H1 (cell line): ENCODE measurements around the gene TAF1B. TPM values are rescaled to one million over a fixed set of nuclear protein-coding genes. Genes with fewer than 3 reads are reported as not detected.

ENCODE experiments used
- CTCF ChIA-PET: fragments of 300-600 bp; sonication (Branson Sonifier 250); formaldehyde crosslinking; loops from one replicate; lab custom pipeline; 2021; ENCODE audit not compliant: partially characterized antibody; lab: Charles Lee
- POLR2A ChIA-PET: fragments of 300-600 bp; sonication (Branson Sonifier 250); formaldehyde crosslinking; loops from one replicate; lab custom pipeline; 2021; ENCODE audit warnings: inconsistent platforms; ENCODE audit not compliant: partially characterized antibody; lab: Charles Lee
- DNase-seq, 2 experiments: peaks; one replicate each; pipeline versions ENCODE4 v3.0.0 to v3.0.0-alpha.2; 2010 to 2022; ENCODE audit warnings: low spot score in 2 of 2, low read depth in 1 of 2, mixed read lengths in 1 of 2
- FAIRE-seq: peaks from 2 replicates; lab custom pipeline; 2011; peaks lifted over from hg19 to GRCh38; lab: Jason Lieb, UNC
- H2AFZ ChIP-seq: 2 replicates; pipeline ENCODE4 v1.8.1; 2012; ENCODE audit warnings: low read length, inconsistent platforms
- H2AK5ac ChIP-seq: 2 replicates; pipeline ENCODE4 v1.6.1; 2013; ENCODE audit warnings: low read depth, low read length
- H2BK120ac ChIP-seq: replicated peaks from 2 replicates; pipeline ENCODE3; 2013; ENCODE audit warnings: low read depth, low read length, inconsistent platforms
- H2BK12ac ChIP-seq: 2 replicates; pipeline ENCODE4 v1.6.1; 2013; ENCODE audit warnings: low read depth, low read length
- H2BK15ac ChIP-seq: 2 replicates; pipeline ENCODE4 v1.6.1; 2013; ENCODE audit warnings: low read length
- H2BK20ac ChIP-seq: 2 replicates; pipeline ENCODE4 v1.6.1; 2013; ENCODE audit warnings: low read length
- H2BK5ac ChIP-seq: 2 replicates; pipeline ENCODE4 v1.6.1; 2013; ENCODE audit warnings: low read depth, low read length
- H3K14ac ChIP-seq: 2 replicates; pipeline ENCODE4 v1.6.1; 2013; ENCODE audit warnings: inconsistent platforms; ENCODE audit not compliant: insufficient read length
- H3K18ac ChIP-seq: 2 replicates; pipeline ENCODE4 v1.6.1; 2013; ENCODE audit warnings: low read length; ENCODE audit errors: extremely low read depth
- H3K23ac ChIP-seq: 2 replicates; pipeline ENCODE4 v1.6.1; 2013; ENCODE audit warnings: inconsistent platforms; ENCODE audit not compliant: insufficient read length
- H3K23me2 ChIP-seq: 2 replicates; pipeline ENCODE4 v1.6.1; 2013; ENCODE audit warnings: low read depth, low read length
- H3K27ac ChIP-seq: 2 replicates; pipeline ENCODE4 v1.6.1; 2011; ENCODE audit warnings: low read depth, low read length, inconsistent platforms
- H3K27me3 ChIP-seq, 4 experiments: replicated peaks in 1 of 4; 1 replicate in 1 of 4; 2 replicates in 3 of 4; pipeline versions ENCODE4 v1.6.1 to v1.8.1; 2011 to 2013; ENCODE audit warnings: low read length in 3 of 4, mild to moderate bottlenecking in 3 of 4, inconsistent platforms in 2 of 4, mixed read lengths in 2 of 4, moderate library complexity in 1 of 4; ENCODE audit not compliant: control insufficient read depth in 3 of 4, insufficient read depth in 3 of 4; ENCODE audit errors: extremely low read depth in 1 of 4
- H3K36me3 ChIP-seq, 4 experiments: 2 replicates each; pipeline versions ENCODE4 v1.6.1 to v1.8.1; 2011 to 2013; ENCODE audit warnings: mild to moderate bottlenecking in 4 of 4, low read length in 3 of 4, moderate library complexity in 2 of 4, control low read depth in 1 of 4, inconsistent platforms in 1 of 4; ENCODE audit not compliant: insufficient read depth in 4 of 4, control insufficient read depth in 2 of 4
- H3K4ac ChIP-seq: replicated peaks from 2 replicates; pipeline ENCODE3; 2013; ENCODE audit warnings: low read length, low read depth, mixed read lengths, inconsistent platforms; ENCODE audit not compliant: insufficient read length
- H3K4me1 ChIP-seq, 4 experiments: replicated peaks in 1 of 4; 1 replicate in 1 of 4; 2 replicates in 3 of 4; pipeline versions ENCODE4 v1.6.1 to v1.8.1; 2011 to 2013; ENCODE audit warnings: low read length in 3 of 4, inconsistent platforms in 2 of 4, mixed read lengths in 1 of 4; ENCODE audit not compliant: insufficient read depth in 4 of 4, control insufficient read depth in 3 of 4
- H3K4me2 ChIP-seq, 2 experiments: 2 replicates each; pipeline versions ENCODE4 v1.6.1 to v1.8.1; 2011 to 2013; ENCODE audit warnings: low read depth in 2 of 2, low read length in 2 of 2, control low read depth in 1 of 2, inconsistent platforms in 1 of 2, mild to moderate bottlenecking in 1 of 2; ENCODE audit not compliant: insufficient read depth in 1 of 2
- H3K4me3 ChIP-seq, 4 experiments: fragments of 200-600, 300-600 bp in 1 of 4; sonication (generic), shearing (Covaris generic), sonication (Bioruptor Twin) in 1 of 4; 2 replicates each; pipeline versions ENCODE4 v1.5.1 to v1.8.1; 2011 to 2016; ENCODE audit warnings: low read length in 4 of 4, low read depth in 3 of 4, control low read depth in 2 of 4, inconsistent platforms in 2 of 4, mild to moderate bottlenecking in 2 of 4, mixed read lengths in 1 of 4, moderate library complexity in 1 of 4; ENCODE audit not compliant: insufficient read depth in 2 of 4; ENCODE audit errors: extremely low read depth in 1 of 4
- H3K56ac ChIP-seq: replicated peaks from 2 replicates; pipeline ENCODE3; 2013; ENCODE audit warnings: low read depth, mild to moderate bottlenecking, mixed read lengths, low read length, inconsistent platforms; ENCODE audit not compliant: insufficient read length
- H3K79me1 ChIP-seq: 2 replicates; pipeline ENCODE4 v1.6.1; 2013; ENCODE audit warnings: low read depth, low read length, control low read depth
- H3K79me2 ChIP-seq, 2 experiments: 2 replicates each; pipeline versions ENCODE4 v1.6.1 to v1.8.1; 2012 to 2013; ENCODE audit warnings: low read length in 2 of 2, mild to moderate bottlenecking in 2 of 2, inconsistent platforms in 1 of 2; ENCODE audit not compliant: insufficient read depth in 2 of 2, control insufficient read depth in 1 of 2
- H3K9ac ChIP-seq, 4 experiments: replicated peaks in 1 of 4; 1 replicate in 1 of 4; 2 replicates in 3 of 4; pipeline versions ENCODE4 v1.6.1 to v1.8.1; 2011 to 2013; ENCODE audit warnings: low read depth in 3 of 4, low read length in 3 of 4, control low read depth in 2 of 4, mild to moderate bottlenecking in 2 of 4, moderate library complexity in 2 of 4, inconsistent platforms in 1 of 4; ENCODE audit errors: extremely low read depth in 1 of 4
- H3K9me3 ChIP-seq, 2 experiments: 2 replicates each; pipeline versions ENCODE4 v1.6.1 to v1.8.1; 2012 to 2013; ENCODE audit warnings: mild to moderate bottlenecking in 2 of 2, moderate library complexity in 2 of 2, control low read depth in 1 of 2, inconsistent platforms in 1 of 2, low read depth in 1 of 2, low read length in 1 of 2, mixed read lengths in 1 of 2; ENCODE audit not compliant: insufficient read depth in 2 of 2
- H4K20me1 ChIP-seq, 2 experiments: replicated peaks in 1 of 2; 2 replicates each; pipeline versions ENCODE3 to v1.8.1; 2011 to 2013; ENCODE audit warnings: inconsistent platforms in 2 of 2, low read length in 2 of 2, mild to moderate bottlenecking in 1 of 2; ENCODE audit not compliant: insufficient read depth in 2 of 2, control insufficient read depth in 1 of 2
- H4K5ac ChIP-seq: 2 replicates; pipeline ENCODE4 v1.6.1; 2013; ENCODE audit warnings: low read length, low read depth, mixed read lengths, inconsistent platforms; ENCODE audit not compliant: insufficient read length
- H4K8ac ChIP-seq: 2 replicates; pipeline ENCODE4 v1.8.0; 2013; ENCODE audit warnings: mild to moderate bottlenecking, moderate library complexity, low read length, inconsistent platforms; ENCODE audit not compliant: insufficient read depth; ENCODE audit errors: extremely low read depth
- H4K91ac ChIP-seq: replicated peaks from 2 replicates; pipeline ENCODE3; 2013; ENCODE audit warnings: low read length, mixed read lengths, inconsistent platforms; ENCODE audit not compliant: insufficient read length
- BCL11A ChIP-seq, 2 experiments: IDR thresholded peaks; one replicate each; pipeline ENCODE4 v1.6.1; 2011; ENCODE audit warnings: low read depth in 2 of 2, low read length in 2 of 2, mild to moderate bottlenecking in 2 of 2
- CHD2 ChIP-seq: IDR thresholded peaks from 2 replicates; pipeline ENCODE4 v1.6.1; 2012; ENCODE audit warnings: low read length, improper control_type of control experiment
- EZH2 ChIP-seq: fragments of 200-600 bp; sonication (generic); IDR thresholded peaks from 2 replicates; pipeline ENCODE4 v1.7.1; 2012; ENCODE audit warnings: low read depth, mild to moderate bottlenecking, moderate library complexity, low read length, inconsistent platforms; ENCODE audit not compliant: severe bottlenecking
- GTF2F1 ChIP-seq: IDR thresholded peaks from 2 replicates; pipeline ENCODE4 v1.6.1; 2012; ENCODE audit warnings: low read depth, low read length, improper control_type of control experiment, borderline replicate concordance
- POLR2AphosphoS5 ChIP-seq: IDR thresholded peaks from 2 replicates; pipeline ENCODE4 v1.6.1; 2011; ENCODE audit warnings: low read depth, low read length
- RFX5 ChIP-seq: IDR thresholded peaks from 2 replicates; pipeline ENCODE4 v1.6.1; 2011; ENCODE audit warnings: low read depth, low read length, improper control_type of control experiment, borderline replicate concordance
- SIRT6 ChIP-seq: IDR thresholded peaks from one replicate; pipeline ENCODE4 v1.7.1; 2012; ENCODE audit warnings: low read length, inconsistent platforms
- SIX5 ChIP-seq: IDR thresholded peaks from 2 replicates; pipeline ENCODE4 v1.6.1; 2011; ENCODE audit warnings: mild to moderate bottlenecking, low read depth, low read length
- TEAD4 ChIP-seq: IDR thresholded peaks from 2 replicates; pipeline ENCODE4 v1.6.1; 2012; ENCODE audit warnings: low read depth, low read length, inconsistent platforms, mixed read lengths
- WGBS, 2 experiments: shearing (Covaris generic) in 1 of 2; methylation state at CpG; one replicate each; pipeline versions ENCODE4 v1.1.6 to v1.1.7; 2013 to 2015; ENCODE audit warnings: low lambda C conversion rate in 2 of 2, mixed read lengths in 2 of 2, inconsistent platforms in 1 of 2, low coverage in 1 of 2, missing lambda C conversion rate in 1 of 2; ENCODE audit not compliant: insufficient replicate concordance in 2 of 2, insufficient coverage in 1 of 2, insufficient read length in 1 of 2; ENCODE audit errors: extremely low coverage in 1 of 2, missing lambda C conversion rate in 1 of 2; 5-methylcytosine and 5-hydroxymethylcytosine counted together
- polyA plus RNA-seq, 7 experiments: library from polyadenylated mRNA; depleted of rRNA in 3 of 7; stranded (reverse) in 5 of 7; unstranded in 2 of 7; fragments of >200 nt in 5 of 7; fragments of 200-250 nt in 2 of 7; gene quantifications; 1 replicate in 5 of 7; 2 replicates in 1 of 7; 4 replicates in 1 of 7; pipeline versions ENCODE4 v1.2.1 to v1.2.3, GENCODE V29; 2011 to 2013; ENCODE audit warnings: missing spikeins in 2 of 7, mixed read lengths in 2 of 7
- total RNA-seq: library from RNA; stranded (reverse); fragmentation: NEBNext Ultra II Directional; extraction: Animal tissue kit (Norgen Biotek cat#: 25700); gene quantifications from 2 replicates; pipeline ENCODE4 v1.2.1, GENCODE V29; 2021

Gene TAF1B
- total and polyA plus RNA-seq, 2 of the 8 experiments (the other 6 are each of a cell fraction or from before 2014, with no cell fraction given): 6.6 to 25.2 TPM

DNA sequence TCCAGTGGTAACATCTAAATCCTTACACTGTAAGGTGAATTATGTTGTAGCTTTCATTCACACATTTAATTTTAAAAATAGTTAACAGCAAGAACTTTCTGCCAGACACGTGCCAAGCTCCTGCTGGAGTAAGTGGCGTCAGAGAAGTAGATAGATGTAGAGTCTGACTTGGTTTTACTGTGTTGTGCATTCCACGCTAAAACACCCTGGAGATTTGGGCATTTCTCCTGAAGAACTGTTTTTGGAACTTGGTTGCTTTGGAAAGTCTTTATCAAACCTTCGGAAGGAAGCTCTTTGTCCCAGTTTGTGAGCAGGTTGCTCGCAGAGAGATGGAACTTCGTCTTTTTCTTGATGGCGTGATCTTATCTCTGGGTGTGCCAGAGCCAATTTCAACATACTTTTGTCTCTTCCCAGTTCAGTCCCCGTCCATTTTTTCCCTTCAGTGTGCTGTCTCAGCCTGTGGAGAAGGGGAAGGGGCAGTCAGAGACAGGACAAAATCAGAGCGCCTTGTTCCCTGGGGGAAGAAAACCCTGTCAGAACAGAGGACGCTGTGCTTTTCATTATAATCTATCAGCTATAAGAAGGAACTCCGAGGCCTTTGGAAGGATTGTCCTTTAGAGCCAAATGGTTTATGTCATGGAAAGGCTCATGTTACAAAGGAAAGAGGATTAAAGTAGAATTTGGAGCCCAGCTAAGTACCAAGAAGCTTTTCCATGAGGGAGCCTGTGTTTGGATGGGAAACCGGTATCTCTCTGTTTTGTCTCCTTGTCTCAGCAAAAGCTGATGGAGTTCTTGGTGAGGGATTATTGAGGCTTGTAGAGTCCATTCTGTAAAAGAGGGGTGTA is 127.1 kb downstream of the TAF1B start:
- peaks cover 0 to 2% (median 0%) of the 10 kb centered on the region in 4 experiments; a peak in 1 of 8 replicates for H3K36me3 ChIP-seq
- H3K56ac ChIP-seq: no peak overlapping the region
- H3K14ac ChIP-seq: no peak overlapping the region
- no peak overlapping the region for H3K18ac ChIP-seq
- H2BK20ac ChIP-seq: no peak overlapping the region
- H4K91ac ChIP-seq: no peak overlapping the region
- H2BK12ac ChIP-seq: no peak overlapping the region
- H3K27ac ChIP-seq: no peak overlapping the region
- no peak overlapping the region for H2BK15ac ChIP-seq
- H4K8ac ChIP-seq: no peak overlapping the region
- no peaks in the 10 kb centered on the region for H3K4me1 ChIP-seq
- DNase-seq (no peak), FAIRE-seq (no peak)
- no peak overlapping the region for H2BK120ac ChIP-seq
- H3K23me2 ChIP-seq: no peaks in the 10 kb centered on the region
- ChIA-PET POLR2A (interaction anchor here (1.1 kb wide), 1 partner anchor 126 kb away, joined by 3 read pairs; no protein-coding TSS in a partner anchor), CTCF (interaction anchor here (0.9 to 4.2 kb wide), 4 partner anchors 9 to 157 kb away, joined by 3 to 61 read pairs (median 4); no protein-coding TSS in a partner anchor)
- H4K20me1 ChIP-seq: no peaks in the 10 kb centered on the region
- H2BK5ac ChIP-seq: no peak overlapping the region
- 89% methylated on average over 12 of the region's 12 CpGs; no CpG with 5 or more reads in 1 of the 2 experiments for WGBS, 2 experiments
- no peak overlapping the region for H3K4me2 ChIP-seq
- no peaks in the 10 kb centered on the region for H3K9me3 ChIP-seq
- no peaks in the 10 kb centered on the region for H3K79me1 ChIP-seq
- H2AFZ ChIP-seq: no peak overlapping the region
- H3K79me2 ChIP-seq: no peaks in the 10 kb centered on the region
- no peaks in the 10 kb centered on the region for H3K27me3 ChIP-seq
- no peak overlapping the region for H3K4ac ChIP-seq
- no peak overlapping the region for H4K5ac ChIP-seq
- H2AK5ac ChIP-seq: no peak overlapping the region
- no peak overlapping the region for H3K4me3 ChIP-seq
- H3K9ac ChIP-seq: no peak overlapping the region
- H3K23ac ChIP-seq: no peak overlapping the region
- TF ChIP-seq SIX5 (no peak), CHD2 (no peak), RFX5 (no peak), BCL11A (IDR thresholded peaks at IDR 0.05; ENCODE audit: low read depth in 2 of 2, low read length in 2 of 2) (no peak), EZH2 (no peak), TEAD4 (no peak), POLR2AphosphoS5 (no peak), GTF2F1 (no peak), SIRT6 (no peak)
